ENCODE results near the gene SLC35A3.

Gene SLC35A3

GRCh38 chr1:100065969-100066227, 96.1 kb downstream of the SLC35A3 start:
- no peak overlapping the region for H2AFZ ChIP-seq (ENCODE audit: low read depth, low read length)
- peaks cover 3% of the 10 kb centered on the region; the same call in 1 of the 2 replicates for H4K20me1 ChIP-seq (ENCODE audit: insufficient read depth, low read length)
- ATAC-seq (ENCODE audit: insufficient read depth, low read depth) (no peak), DNase-seq (no peak)
- H3K27ac ChIP-seq (ENCODE audit: low read length), result no peak overlapping the region
- H3K36me3 ChIP-seq (ENCODE audit: insufficient read depth, low read length), result peaks cover 96% of the 10 kb centered on the region
- no peak overlapping the region for H3K4me2 ChIP-seq (ENCODE audit: insufficient read depth, low read length)
- no peaks in the 10 kb centered on the region for H3K27me3 ChIP-seq (ENCODE audit: insufficient read depth, low read length, poor library complexity)
- H3K4me3 ChIP-seq (ENCODE audit: low read depth in 1 of 2, low read length in 2 of 2), result no peak overlapping the region
- H3K79me2 ChIP-seq (ENCODE audit: insufficient read depth, low read length), result peaks cover 36% of the 10 kb centered on the region
- H3K4me1 ChIP-seq (ENCODE audit: insufficient read depth, low read length), result no peaks in the 10 kb centered on the region
- no peak overlapping the region for H3K9ac ChIP-seq (ENCODE audit: low read depth, low read length)
- TF ChIP-seq CTCF (IDR thresholded peaks at IDR 0.05; ENCODE audit: borderline replicate concordance, extremely low read depth, low read length, poor library complexity, severe bottlenecking) (no peak), EZH2 (IDR thresholded peaks at IDR 0.05; ENCODE audit: borderline replicate concordance, low read depth, low read length, severe bottlenecking) (no peak)
- no peaks in the 10 kb centered on the region for H3K9me3 ChIP-seq (ENCODE audit: insufficient read depth, low read length, severe bottlenecking)

GRCh38 chr1:100070201-100070939, 100.6 kb downstream of the SLC35A3 start:
- DNase-seq (no peak), ATAC-seq (ENCODE audit: insufficient read depth, low read depth) (no peak)
- Histone ChIP-seq H3K27ac (ENCODE audit: low read length) (no peak overlapping the region), H2AFZ (ENCODE audit: low read depth, low read length) (no peak overlapping the region), H3K27me3 (ENCODE audit: insufficient read depth, low read length, poor library complexity) (no peaks in the 10 kb centered on the region), H3K36me3 (ENCODE audit: insufficient read depth, low read length) (peaks cover 96% of the 10 kb centered on the region), H3K4me3 (ENCODE audit: low read depth in 1 of 2, low read length in 2 of 2) (no peak overlapping the region), H4K20me1 (ENCODE audit: insufficient read depth, low read length) (no peaks in the 10 kb centered on the region; the same call in 1 of the 2 replicates), H3K9ac (ENCODE audit: low read depth, low read length) (no peak overlapping the region), H3K79me2 (ENCODE audit: insufficient read depth, low read length) (peaks cover 14% of the 10 kb centered on the region; the same call in 1 of the 2 replicates), H3K4me2 (ENCODE audit: insufficient read depth, low read length) (no peak overlapping the region), H3K4me1 (ENCODE audit: insufficient read depth, low read length) (no peaks in the 10 kb centered on the region), H3K9me3 (ENCODE audit: insufficient read depth, low read length, severe bottlenecking) (no peaks in the 10 kb centered on the region)
- TF ChIP-seq CTCF (IDR thresholded peaks at IDR 0.05; ENCODE audit: borderline replicate concordance, extremely low read depth, low read length, poor library complexity, severe bottlenecking) (no peak), EZH2 (IDR thresholded peaks at IDR 0.05; ENCODE audit: borderline replicate concordance, low read depth, low read length, severe bottlenecking) (no peak)

GRCh38 chr1:100073531-100073930, 103.7 kb downstream of the SLC35A3 start:
- TF ChIP-seq CTCF (IDR thresholded peaks at IDR 0.05; ENCODE audit: borderline replicate concordance, extremely low read depth, low read length, poor library complexity, severe bottlenecking) (no peak), EZH2 (IDR thresholded peaks at IDR 0.05; ENCODE audit: borderline replicate concordance, low read depth, low read length, severe bottlenecking) (no peak)

More at GRCh38 chr1:100073531-100073930, 103.7 kb downstream of the SLC35A3 start:
- ATAC-seq (ENCODE audit: insufficient read depth, low read depth), result no peak
- no peak overlapping the region for H3K4me2 ChIP-seq (ENCODE audit: insufficient read depth, low read length)
- no peaks in the 10 kb centered on the region for H3K9me3 ChIP-seq (ENCODE audit: insufficient read depth, low read length, severe bottlenecking)
- no peaks in the 10 kb centered on the region for H3K27me3 ChIP-seq (ENCODE audit: insufficient read depth, low read length, poor library complexity)
- H3K4me3 ChIP-seq (ENCODE audit: low read depth in 1 of 2, low read length in 2 of 2), result no peak overlapping the region
- no peak overlapping the region for H3K27ac ChIP-seq (ENCODE audit: low read length)
- no peak for DNase-seq
- H3K36me3 ChIP-seq (ENCODE audit: insufficient read depth, low read length), result peaks cover 95% of the 10 kb centered on the region
- H3K4me1 ChIP-seq (ENCODE audit: insufficient read depth, low read length), result no peaks in the 10 kb centered on the region
- no peak overlapping the region for H2AFZ ChIP-seq (ENCODE audit: low read depth, low read length)
- H3K9ac ChIP-seq (ENCODE audit: low read depth, low read length), result no peak overlapping the region
- peaks cover 6% of the 10 kb centered on the region; the same call in 1 of the 2 replicates for H3K79me2 ChIP-seq (ENCODE audit: insufficient read depth, low read length)
- H4K20me1 ChIP-seq (ENCODE audit: insufficient read depth, low read length), result peaks cover 2% of the 10 kb centered on the region; the same call in 1 of the 2 replicates
